Effector memory CD4-positive, alpha-beta T cell (primary cell): ENCODE measurements around the gene KLC1.

ENCODE experiments used
- DNase-seq, 3 donors: peaks; one replicate each; pipeline ENCODE4 v3.0.0-alpha.2; 2020
- H3K27ac ChIP-seq: 2 replicates; pipeline ENCODE4 v1.7.0; 2013; ENCODE audit warnings: mild to moderate bottlenecking, low read length, moderate library complexity; ENCODE audit not compliant: insufficient read depth, poor library complexity, severe bottlenecking
- H3K27me3 ChIP-seq: replicated peaks from 2 replicates; pipeline ENCODE4 v1.7.0; 2013; ENCODE audit warnings: mild to moderate bottlenecking, low read length; ENCODE audit not compliant: insufficient read depth, control insufficient read depth, poor library complexity, severe bottlenecking
- H3K36me3 ChIP-seq: 2 replicates; pipeline ENCODE4 v1.7.0; 2013; ENCODE audit warnings: mild to moderate bottlenecking, low read length, moderate library complexity; ENCODE audit not compliant: control insufficient read depth, insufficient read depth
- H3K4me1 ChIP-seq: 2 replicates; pipeline ENCODE4 v1.7.0; 2013; ENCODE audit warnings: low read length, mild to moderate bottlenecking; ENCODE audit not compliant: control insufficient read depth, insufficient read depth, poor library complexity, severe bottlenecking
- H3K4me3 ChIP-seq: 2 replicates; pipeline ENCODE4 v1.7.0; 2013; ENCODE audit warnings: low read length, low read depth, mild to moderate bottlenecking; ENCODE audit not compliant: insufficient read depth, poor library complexity, severe bottlenecking
- H3K9me3 ChIP-seq: 2 replicates; pipeline ENCODE4 v1.7.0; 2013; ENCODE audit warnings: mild to moderate bottlenecking, low read length, moderate library complexity; ENCODE audit not compliant: control insufficient read depth

The KLC1 gene

GRCh38 chr14:103733651-103734050 is 104.6 kb downstream of the KLC1 start:
- no peak overlapping the region for H3K27ac ChIP-seq
- DNase-seq, result no peak
- peaks cover 25% of the 10 kb centered on the region for H3K36me3 ChIP-seq
- H3K4me3 ChIP-seq, result no peak overlapping the region
- no peaks in the 10 kb centered on the region for H3K27me3 ChIP-seq
- H3K4me1 ChIP-seq, result no peaks in the 10 kb centered on the region
- no peaks in the 10 kb centered on the region for H3K9me3 ChIP-seq

- Histone ChIP-seq H3K9me3 (no peaks in the 10 kb centered on the region), H3K27ac (no peak overlapping the region), H3K27me3 (no peaks in the 10 kb centered on the region), H3K36me3 (peaks cover 25% of the 10 kb centered on the region), H3K4me3 (no peak overlapping the region), H3K4me1 (no peaks in the 10 kb centered on the region)
- no peak for DNase-seq
Observed at GRCh38 chr14:103734081-103734888, 105.3 kb downstream of the KLC1 start.

- Histone ChIP-seq H3K27me3 (no peaks in the 10 kb centered on the region), H3K36me3 (peaks cover 30% of the 10 kb centered on the region), H3K27ac (no peak overlapping the region), H3K4me1 (no peaks in the 10 kb centered on the region), H3K9me3 (no peaks in the 10 kb centered on the region), H3K4me3 (no peak overlapping the region)
- DNase-seq, result no peak
Observed at GRCh38 chr14:103735022-103735421, 106.0 kb downstream of the KLC1 start.

GRCh38 chr14:103735439-103735814 is 106.4 kb downstream of the KLC1 start:
- peaks cover 34% of the 10 kb centered on the region for H3K36me3 ChIP-seq
- DNase-seq, result no peak
- no peak overlapping the region for H3K27ac ChIP-seq
- H3K4me3 ChIP-seq, result no peak overlapping the region
- H3K4me1 ChIP-seq, result no peaks in the 10 kb centered on the region
- H3K27me3 ChIP-seq, result no peaks in the 10 kb centered on the region
- no peaks in the 10 kb centered on the region for H3K9me3 ChIP-seq

- H3K4me3 ChIP-seq, result no peak overlapping the region
- no peaks in the 10 kb centered on the region for H3K4me1 ChIP-seq
- H3K27ac ChIP-seq, result no peak overlapping the region
- H3K27me3 ChIP-seq, result no peaks in the 10 kb centered on the region
- H3K36me3 ChIP-seq, result peaks cover 37% of the 10 kb centered on the region
- DNase-seq, result no peak
- no peaks in the 10 kb centered on the region for H3K9me3 ChIP-seq
Observed at GRCh38 chr14:103735815-103736545, 107.0 kb downstream of the KLC1 start.

GRCh38 chr14:103736546-103737431 is 107.8 kb downstream of the KLC1 start:
- no peaks in the 10 kb centered on the region for H3K9me3 ChIP-seq
- no peaks in the 10 kb centered on the region for H3K27me3 ChIP-seq
- no peak overlapping the region for H3K27ac ChIP-seq
- H3K4me3 ChIP-seq, result no peak overlapping the region
- no peak for DNase-seq
- H3K4me1 ChIP-seq, result no peaks in the 10 kb centered on the region
- peaks cover 45% of the 10 kb centered on the region for H3K36me3 ChIP-seq

- no peaks in the 10 kb centered on the region for H3K27me3 ChIP-seq
- H3K36me3 ChIP-seq, result peaks cover 47% of the 10 kb centered on the region
- H3K9me3 ChIP-seq, result no peaks in the 10 kb centered on the region
- H3K27ac ChIP-seq, result no peak overlapping the region
- no peak for DNase-seq
- H3K4me1 ChIP-seq, result no peaks in the 10 kb centered on the region
- no peak overlapping the region for H3K4me3 ChIP-seq
Observed at GRCh38 chr14:103737432-103738045, 108.5 kb downstream of the KLC1 start.

- no peak overlapping the region for H3K27ac ChIP-seq
- no peak overlapping the region for H3K4me3 ChIP-seq
- H3K9me3 ChIP-seq, result no peaks in the 10 kb centered on the region
- no peak for DNase-seq
- peaks cover 47% of the 10 kb centered on the region for H3K36me3 ChIP-seq
- H3K4me1 ChIP-seq, result no peaks in the 10 kb centered on the region
- no peaks in the 10 kb centered on the region for H3K27me3 ChIP-seq
Observed at GRCh38 chr14:103738166-103738565, 109.2 kb downstream of the KLC1 start.

GRCh38 chr14:103738701-103739451 is 109.9 kb downstream of the KLC1 start:
- no peak for DNase-seq
- H3K9me3 ChIP-seq, result no peaks in the 10 kb centered on the region
- no peak overlapping the region for H3K27ac ChIP-seq
- H3K27me3 ChIP-seq, result no peaks in the 10 kb centered on the region
- no peak overlapping the region for H3K4me3 ChIP-seq
- H3K4me1 ChIP-seq, result no peaks in the 10 kb centered on the region
- peaks cover 44% of the 10 kb centered on the region for H3K36me3 ChIP-seq
